Mesenchymal stem cell (in vitro differentiated cells and primary cell): Measurements from ENCODE around the gene DNAH2.

Experiments
- DNase-seq: peaks from one replicate; pipeline ENCODE4 v3.0.0-alpha.2; 2013
- H2AFZ ChIP-seq: one replicate; pipeline ENCODE4 v1.6.1; 2013; ENCODE audit warnings: low read depth, mild to moderate bottlenecking, control low read depth, inconsistent platforms, low read length, moderate library complexity
- H2AK5ac ChIP-seq: 2 replicates; pipeline ENCODE4 v1.6.1; 2013; ENCODE audit warnings: low read length, moderate library complexity, mild to moderate bottlenecking, inconsistent platforms; ENCODE audit not compliant: severe bottlenecking
- H2BK120ac ChIP-seq: one replicate; pipeline ENCODE4 v1.6.1; 2013; ENCODE audit warnings: low read depth, mild to moderate bottlenecking, inconsistent platforms, low read length, moderate library complexity
- H2BK12ac ChIP-seq, 2 experiments: one replicate each; pipeline ENCODE4 v1.6.1; 2013; ENCODE audit warnings: inconsistent platforms in 2 of 2, low read length in 2 of 2, mild to moderate bottlenecking in 2 of 2, moderate library complexity in 2 of 2, control low read depth in 1 of 2
- H2BK15ac ChIP-seq: one replicate; pipeline ENCODE4 v1.6.1; 2013; ENCODE audit warnings: mild to moderate bottlenecking, low read depth, inconsistent platforms; ENCODE audit not compliant: poor library complexity, severe bottlenecking
- H2BK5ac ChIP-seq: 2 replicates; pipeline ENCODE4 v1.6.1; 2013; ENCODE audit warnings: low read depth, mild to moderate bottlenecking, low read length, control low read depth, inconsistent platforms; ENCODE audit not compliant: poor library complexity, severe bottlenecking
- H3K14ac ChIP-seq, 2 experiments: one replicate each; pipeline ENCODE4 v1.6.1; 2013; ENCODE audit warnings: inconsistent platforms in 2 of 2, low read length in 2 of 2, control low read depth in 1 of 2, mild to moderate bottlenecking in 1 of 2, moderate library complexity in 1 of 2
- H3K18ac ChIP-seq, 2 experiments: one replicate each; pipeline ENCODE4 v1.6.1; 2013; ENCODE audit warnings: inconsistent platforms in 2 of 2, low read length in 2 of 2, control low read depth in 1 of 2, low read depth in 1 of 2, mild to moderate bottlenecking in 1 of 2
- H3K23ac ChIP-seq, 2 experiments: one replicate each; pipeline ENCODE4 v1.6.1; 2013; ENCODE audit warnings: inconsistent platforms in 2 of 2, low read length in 2 of 2, mild to moderate bottlenecking in 2 of 2, moderate library complexity in 2 of 2, control low read depth in 1 of 2
- H3K27ac ChIP-seq: 2 replicates; pipeline ENCODE4 v1.5.1; 2013; ENCODE audit warnings: mild to moderate bottlenecking, moderate library complexity, low read length, control low read depth, inconsistent platforms; ENCODE audit not compliant: poor library complexity, severe bottlenecking
- H3K27me3 ChIP-seq, 2 experiments: 2 replicates each; pipeline versions ENCODE4 v1.6.1 to v1.7.0; 2013; ENCODE audit warnings: low read length in 2 of 2, mild to moderate bottlenecking in 2 of 2, moderate library complexity in 2 of 2, control low read depth in 1 of 2, inconsistent platforms in 1 of 2; ENCODE audit not compliant: control insufficient read depth in 1 of 2, insufficient read depth in 1 of 2
- H3K36me3 ChIP-seq, 2 experiments: 2 replicates each; pipeline versions ENCODE4 v1.6.1 to v1.7.0; 2013; ENCODE audit warnings: low read length in 2 of 2, control low read depth in 1 of 2, inconsistent platforms in 1 of 2, low read depth in 1 of 2, mild to moderate bottlenecking in 1 of 2; ENCODE audit not compliant: insufficient read depth in 2 of 2, control insufficient read depth in 1 of 2
- H3K4ac ChIP-seq, 2 experiments: one replicate each; pipeline ENCODE4 v1.6.1; 2013; ENCODE audit warnings: inconsistent platforms in 2 of 2, low read length in 2 of 2, mild to moderate bottlenecking in 2 of 2, moderate library complexity in 2 of 2, control low read depth in 1 of 2, low read depth in 1 of 2
- H3K4me1 ChIP-seq: 2 replicates; pipeline ENCODE4 v1.6.1; 2013; ENCODE audit warnings: low read depth, low read length, control low read depth; ENCODE audit not compliant: control insufficient read depth, insufficient read depth
- H3K4me2 ChIP-seq: 2 replicates; pipeline ENCODE4 v1.6.1; 2013; ENCODE audit warnings: low read length, mild to moderate bottlenecking, inconsistent platforms; ENCODE audit not compliant: poor library complexity, severe bottlenecking
- H3K4me3 ChIP-seq, 2 experiments: 2 replicates each; pipeline versions ENCODE4 v1.5.1 to v1.7.0; 2013; ENCODE audit warnings: low read length in 2 of 2, mild to moderate bottlenecking in 2 of 2, control low read depth in 1 of 2, low read depth in 1 of 2; ENCODE audit not compliant: insufficient read depth in 1 of 2
- H3K79me1 ChIP-seq: replicated peaks from 2 replicates; pipeline ENCODE4 v1.6.1; 2013; ENCODE audit warnings: mild to moderate bottlenecking, control low read depth, low read length, inconsistent platforms; ENCODE audit not compliant: poor library complexity, severe bottlenecking
- H3K9ac ChIP-seq: 2 replicates; pipeline ENCODE4 v1.7.0; 2013; ENCODE audit warnings: mild to moderate bottlenecking, low read length, moderate library complexity
- H3K9me3 ChIP-seq: 2 replicates; pipeline ENCODE4 v1.7.0; 2013; ENCODE audit warnings: mild to moderate bottlenecking, low read length; ENCODE audit not compliant: control insufficient read depth
- H4K8ac ChIP-seq: one replicate; pipeline ENCODE4 v1.6.1; 2013; ENCODE audit warnings: inconsistent platforms, mild to moderate bottlenecking, low read length, moderate library complexity
- H4K91ac ChIP-seq: one replicate; pipeline ENCODE4 v1.6.1; 2013; ENCODE audit warnings: mild to moderate bottlenecking, low read length, inconsistent platforms
- whole genome bisulfite sequencing: methylation state at CpG from one replicate; pipeline ENCODE4 v1.1.7; 2013; ENCODE audit warnings: mixed read lengths; 5-methylcytosine and 5-hydroxymethylcytosine counted together

Gene DNAH2

GRCh38 chr17:7854078-7854777 lies 136.7 kb downstream of the DNAH2 start:
- no peak overlapping the region for H2BK5ac ChIP-seq
- no peaks in the 10 kb centered on the region for H3K9me3 ChIP-seq
- no peak overlapping the region for H2BK120ac ChIP-seq
- H4K91ac ChIP-seq, result no peak overlapping the region
- no peak overlapping the region for H3K27ac ChIP-seq
- H3K36me3 ChIP-seq, result peaks cover 42 to 49% of the 10 kb centered on the region in 2 experiments
- no peak overlapping the region for H2AK5ac ChIP-seq
- no peak overlapping the region for H2AFZ ChIP-seq
- H3K79me1 ChIP-seq, result peaks cover 33% of the 10 kb centered on the region
- no peak overlapping the region for H3K18ac ChIP-seq
- no peak overlapping the region for H3K4me3 ChIP-seq
- WGBS, result 28% methylated on average over 8 of the region's 31 CpGs
- H3K23ac ChIP-seq, result no peak overlapping the region
- H3K9ac ChIP-seq, result no peak overlapping the region
- no peak overlapping the region for H3K4ac ChIP-seq
- no peak overlapping the region for H4K8ac ChIP-seq
- DNase-seq, result no peak
- peaks cover 37% of the 10 kb centered on the region for H3K4me1 ChIP-seq
- no peak overlapping the region for H2BK15ac ChIP-seq
- peak overlapping the region; percentile 77 for H3K4me2 ChIP-seq
- H3K14ac ChIP-seq, result no peak overlapping the region
- H2BK12ac ChIP-seq, result no peak overlapping the region
- no peaks in the 10 kb centered on the region for H3K27me3 ChIP-seq

- peak within 1 kb of the TSS; percentile 56 to 94 for H3K4me3 ChIP-seq
- no peaks in the 10 kb centered on the region for H3K9me3 ChIP-seq
- H2BK12ac ChIP-seq, result peak within 1 kb of the TSS in 1 of 2 experiments; percentile 90
- no peak within 1 kb of the TSS for H2BK5ac ChIP-seq
- peak; percentile 50 for DNase-seq
- peak within 1 kb of the TSS; percentile 55 to 87 for H3K4ac ChIP-seq
- H3K27ac ChIP-seq, result peak within 1 kb of the TSS; percentile 19
- peaks cover 41 to 42% of the 10 kb centered on the region in 2 experiments for H3K36me3 ChIP-seq
- H3K9ac ChIP-seq, result peak within 1 kb of the TSS; percentile 96
- H3K14ac ChIP-seq, result peak within 1 kb of the TSS in 1 of 2 experiments; percentile 87
- H3K4me2 ChIP-seq, result peak within 1 kb of the TSS; percentile 77
- whole genome bisulfite sequencing, result 3% methylated on average over 47 of the region's 57 CpGs
- peaks cover 31% of the 10 kb centered on the region for H3K79me1 ChIP-seq
- H3K18ac ChIP-seq, result peak within 1 kb of the TSS; percentile 71 to 97
- no peak within 1 kb of the TSS for H2AFZ ChIP-seq
- H3K23ac ChIP-seq, result peak within 1 kb of the TSS in 1 of 2 experiments; percentile 81
- peak within 1 kb of the TSS; percentile 95 for H4K91ac ChIP-seq
- H3K4me1 ChIP-seq, result peaks cover 37% of the 10 kb centered on the region
- peak within 1 kb of the TSS; percentile 60 for H2BK15ac ChIP-seq
- peak within 1 kb of the TSS; percentile 30 for H4K8ac ChIP-seq
- peak within 1 kb of the TSS; percentile 14 for H2AK5ac ChIP-seq
- H2BK120ac ChIP-seq, result peak within 1 kb of the TSS; percentile 39
- no peaks in the 10 kb centered on the region for H3K27me3 ChIP-seq
Observed at GRCh38 chr17:7854851-7855659, 137.5 kb downstream of the DNAH2 start, which contains the start of gene TMEM88. TSS of gene TMEM88 (plus strand) at chr17:7855066. CDS start at chr17:7855075, 9 bp downstream.

GRCh38 chr17:7855660-7856010 lies 138.1 kb downstream of the DNAH2 start:
- peak overlapping the region; percentile 77 for H3K4me2 ChIP-seq
- peak overlapping the region; percentile 56 to 94 for H3K4me3 ChIP-seq
- no peaks in the 10 kb centered on the region for H3K9me3 ChIP-seq
- H4K8ac ChIP-seq, result peak overlapping the region; percentile 30
- no peak overlapping the region for H2AFZ ChIP-seq
- H2BK12ac ChIP-seq, result peak overlapping the region in 1 of 2 experiments; percentile 90
- H3K4ac ChIP-seq, result peak overlapping the region; percentile 55 to 87
- H3K4me1 ChIP-seq, result peaks cover 37% of the 10 kb centered on the region
- peak overlapping the region in 1 of 2 experiments; percentile 87 for H3K14ac ChIP-seq
- peak overlapping the region; percentile 96 for H3K9ac ChIP-seq
- H2BK5ac ChIP-seq, result no peak overlapping the region
- peak overlapping the region; percentile 19 for H3K27ac ChIP-seq
- H2BK15ac ChIP-seq, result no peak overlapping the region
- 2% methylated on average over 13 of the region's 15 CpGs for WGBS
- H2AK5ac ChIP-seq, result no peak overlapping the region
- peak overlapping the region in 1 of 2 experiments; percentile 81 for H3K23ac ChIP-seq
- H3K36me3 ChIP-seq, result peaks cover 39 to 42% of the 10 kb centered on the region in 2 experiments
- peak overlapping the region; percentile 71 to 97 for H3K18ac ChIP-seq
- H2BK120ac ChIP-seq, result peak overlapping the region; percentile 39
- peaks cover 35% of the 10 kb centered on the region for H3K79me1 ChIP-seq
- no peaks in the 10 kb centered on the region for H3K27me3 ChIP-seq
- DNase-seq, result peak; percentile 57
- H4K91ac ChIP-seq, result peak overlapping the region; percentile 95
